IMR-90 (cell line): ENCODE results near the gene ADGRV1. TPM values are rescaled to one million over a fixed set of nuclear protein-coding genes. Genes with fewer than 3 reads are reported as not detected.

ENCODE experiments used
- ATAC-seq: fragments of 200-7000 bp; cut with Tn5 transposase; 2 replicates; pipeline ENCODE4 v1.9.1; 2020; ENCODE audit warnings: low read depth, mild to moderate bottlenecking, moderate library complexity
- BruUV-seq: library from RNA; stranded (reverse); fragments of 400-500 nt; replicated peaks from 2 replicates; lab custom pipeline; 2021; lab: Mats Ljungman, UMichigan
- CTCF ChIA-PET: fragments of 300-600 bp; formaldehyde crosslinking; extraction: SDS; loops from one replicate; lab custom pipeline; 2021; ENCODE audit warnings: antibody characterized with exemption; lab: Yijun Ruan, JAX
- POLR2A ChIA-PET: fragments of 300-600 bp; sonication (Branson Sonifier 250); formaldehyde crosslinking; loops from one replicate; lab custom pipeline; 2022; ENCODE audit warnings: antibody characterized with exemption; ENCODE audit not compliant: unreplicated experiment; lab: Charles Lee
- DNase-seq: peaks from one replicate; pipeline ENCODE4 v3.0.0; 2013
- H2AFZ ChIP-seq: replicated peaks from 2 replicates; pipeline ENCODE3; 2013; ENCODE audit warnings: low read length, mild to moderate bottlenecking; ENCODE audit not compliant: poor library complexity
- H2AK5ac ChIP-seq: 2 replicates; pipeline ENCODE4 v1.6.1; 2013; ENCODE audit warnings: low read depth, low read length, inconsistent platforms
- H2AK9ac ChIP-seq: replicated peaks from 2 replicates; pipeline ENCODE3; 2013; ENCODE audit warnings: mild to moderate bottlenecking, low read depth, low read length, moderate library complexity; ENCODE audit not compliant: poor library complexity
- H2BK120ac ChIP-seq: 2 replicates; pipeline ENCODE4 v1.6.1; 2013; ENCODE audit warnings: low read depth, low read length, inconsistent platforms
- H2BK15ac ChIP-seq: 3 replicates; pipeline ENCODE4 v1.6.1; 2013; ENCODE audit warnings: low read depth, low read length, inconsistent platforms
- H2BK20ac ChIP-seq: 2 replicates; pipeline ENCODE4 v1.6.1; 2013; ENCODE audit warnings: low read depth, mild to moderate bottlenecking, inconsistent platforms, low read length, moderate library complexity
- H2BK5ac ChIP-seq: 2 replicates; pipeline ENCODE4 v1.6.1; 2013; ENCODE audit warnings: mild to moderate bottlenecking, low read depth, low read length, inconsistent platforms; ENCODE audit not compliant: poor library complexity, severe bottlenecking
- H3K14ac ChIP-seq: replicated peaks from 2 replicates; pipeline ENCODE4 v1.6.1; 2013; ENCODE audit warnings: low read depth, low read length, inconsistent platforms
- H3K18ac ChIP-seq: 2 replicates; pipeline ENCODE4 v1.6.1; 2013; ENCODE audit warnings: low read depth, low read length, control low read depth
- H3K23ac ChIP-seq: 2 replicates; pipeline ENCODE4 v1.6.1; 2013; ENCODE audit warnings: low read depth, low read length, inconsistent platforms
- H3K27ac ChIP-seq: 2 replicates; pipeline ENCODE4 v1.5.1; 2013; ENCODE audit warnings: mild to moderate bottlenecking, control low read depth, low read length; ENCODE audit not compliant: insufficient read depth
- H3K27me3 ChIP-seq: 2 replicates; pipeline ENCODE4 v1.6.1; 2013; ENCODE audit warnings: low read length; ENCODE audit not compliant: control insufficient read depth, insufficient read depth
- H3K36me3 ChIP-seq: 2 replicates; pipeline ENCODE4 v1.6.1; 2013; ENCODE audit warnings: low read length, mixed read lengths; ENCODE audit not compliant: control insufficient read depth, insufficient read depth
- H3K4ac ChIP-seq: 2 replicates; pipeline ENCODE4 v1.6.1; 2013; ENCODE audit warnings: low read depth, low read length, inconsistent platforms
- H3K4me1 ChIP-seq: 2 replicates; pipeline ENCODE4 v1.6.1; 2013; ENCODE audit warnings: low read length, mixed read lengths; ENCODE audit not compliant: control insufficient read depth, insufficient read depth
- H3K4me2 ChIP-seq: 2 replicates; pipeline ENCODE4 v1.6.1; 2013; ENCODE audit warnings: low read depth, mild to moderate bottlenecking, control low read depth, low read length, moderate library complexity
- H3K4me3 ChIP-seq: 2 replicates; pipeline ENCODE4 v1.5.1; 2013; ENCODE audit warnings: low read depth, mild to moderate bottlenecking, control low read depth, low read length, moderate library complexity; ENCODE audit not compliant: insufficient read depth
- H3K56ac ChIP-seq: 2 replicates; pipeline ENCODE4 v1.6.1; 2013; ENCODE audit warnings: low read length, inconsistent platforms; ENCODE audit not compliant: insufficient read depth; ENCODE audit errors: extremely low read depth
- H3K79me1 ChIP-seq, 2 experiments: 2 replicates each; pipeline ENCODE4 v1.6.1; 2013; ENCODE audit warnings: low read length in 2 of 2, inconsistent platforms in 1 of 2, low read depth in 1 of 2
- H3K9ac ChIP-seq: 2 replicates; pipeline ENCODE4 v1.6.1; 2013; ENCODE audit warnings: low read depth, low read length, control low read depth
- H3K9me1 ChIP-seq: 2 replicates; pipeline ENCODE4 v1.6.1; 2013; ENCODE audit warnings: low read length, inconsistent platforms; ENCODE audit not compliant: insufficient read depth
- H3K9me3 ChIP-seq: 2 replicates; pipeline ENCODE4 v1.6.1; 2013; ENCODE audit warnings: low read length; ENCODE audit not compliant: control insufficient read depth, insufficient read depth
- H4K20me1 ChIP-seq: 2 replicates; pipeline ENCODE4 v1.6.1; 2013; ENCODE audit warnings: low read length, inconsistent platforms; ENCODE audit not compliant: insufficient read depth
- H4K5ac ChIP-seq: 2 replicates; pipeline ENCODE4 v1.6.1; 2013; ENCODE audit warnings: mild to moderate bottlenecking, low read depth, low read length, control low read depth
- H4K8ac ChIP-seq, 2 experiments: 2 replicates each; pipeline ENCODE4 v1.6.1; 2013; ENCODE audit warnings: low read depth in 2 of 2, low read length in 2 of 2, control low read depth in 1 of 2, inconsistent platforms in 1 of 2
- H4K91ac ChIP-seq: 2 replicates; pipeline ENCODE4 v1.6.1; 2013; ENCODE audit warnings: low read depth, low read length, inconsistent platforms; ENCODE audit not compliant: insufficient read depth
- BHLHE40 ChIP-seq: fragments of 150-350 bp; IDR thresholded peaks from 2 replicates; pipeline ENCODE4 v1.6.1; 2016; ENCODE audit warnings: mild to moderate bottlenecking, low read depth, low read length
- CEBPB ChIP-seq: IDR thresholded peaks from 2 replicates; pipeline ENCODE4 v1.6.1; 2012; ENCODE audit warnings: low read depth, low read length, improper control_type of control experiment
- CHD1 ChIP-seq: IDR thresholded peaks from 2 replicates; pipeline ENCODE4 v1.6.1; 2012; ENCODE audit warnings: low read depth, low read length, improper control_type of control experiment
- CTCF ChIP-seq: conservative IDR thresholded peaks from 2 replicates; pipeline ENCODE4 v1.5.1; 2012; ENCODE audit warnings: mild to moderate bottlenecking, low read depth, low read length, improper control_type of control experiment
- ELK1 ChIP-seq: fragments of 150-350 bp; IDR thresholded peaks from 2 replicates; pipeline ENCODE4 v1.6.1; 2016; ENCODE audit warnings: low read depth, mild to moderate bottlenecking, low read length, moderate library complexity, borderline replicate concordance
- FOS ChIP-seq: fragments of 150-350 bp; IDR thresholded peaks from 2 replicates; pipeline ENCODE4 v1.6.1; 2016; ENCODE audit warnings: low read depth, low read length
- MAFK ChIP-seq: IDR thresholded peaks from 2 replicates; pipeline ENCODE4 v1.6.1; 2012; ENCODE audit warnings: low read depth, low read length, improper control_type of control experiment
- MAZ ChIP-seq: IDR thresholded peaks from 2 replicates; pipeline ENCODE4 v1.6.1; 2012; ENCODE audit warnings: low read depth, mild to moderate bottlenecking, low read length, improper control_type of control experiment, moderate library complexity, borderline replicate concordance
- MXI1 ChIP-seq: IDR thresholded peaks from 2 replicates; pipeline ENCODE4 v1.6.1; 2012; ENCODE audit warnings: low read depth, mild to moderate bottlenecking, low read length, moderate library complexity, borderline replicate concordance
- NFE2L2 ChIP-seq: fragments of 150-350 bp; IDR thresholded peaks from 2 replicates; pipeline ENCODE4 v1.6.1; 2016; ENCODE audit warnings: low read depth, mild to moderate bottlenecking, low read length
- POLR2A ChIP-seq: IDR thresholded peaks from 2 replicates; pipeline ENCODE4 v1.6.1; 2012; ENCODE audit warnings: mild to moderate bottlenecking, low read depth, low read length
- RAD21 ChIP-seq: IDR thresholded peaks from 2 replicates; pipeline ENCODE4 v1.6.1; 2012; ENCODE audit warnings: low read length, improper control_type of control experiment
- RCOR1 ChIP-seq: IDR thresholded peaks from 2 replicates; pipeline ENCODE4 v1.6.1; 2012; ENCODE audit warnings: mild to moderate bottlenecking, low read length, improper control_type of control experiment; ENCODE audit not compliant: insufficient replicate concordance
- RFX5 ChIP-seq: IDR thresholded peaks from 2 replicates; pipeline ENCODE4 v1.8.0; 2012; ENCODE audit warnings: low read depth, mild to moderate bottlenecking, low read length, moderate library complexity
- SMC3 ChIP-seq: fragments of 150-350 bp; IDR thresholded peaks from 2 replicates; pipeline ENCODE4 v1.6.1; 2016; ENCODE audit warnings: low read depth, mild to moderate bottlenecking, antibody characterized with exemption, low read length, moderate library complexity
- USF2 ChIP-seq: fragments of 150-350 bp; IDR thresholded peaks from 2 replicates; pipeline ENCODE4 v1.6.1; 2017; ENCODE audit warnings: mild to moderate bottlenecking, antibody characterized with exemption, low read length, low read depth
- WGBS, 2 experiments: methylation state at CpG; one replicate each; pipeline versions ENCODE4 v1.1.5 to v1.1.7; 2013; ENCODE audit warnings: missing lambda C conversion rate in 2 of 2; ENCODE audit not compliant: insufficient read length in 1 of 2; ENCODE audit errors: extremely low coverage in 2 of 2; 5-methylcytosine and 5-hydroxymethylcytosine counted together
- dilution Hi-C: fragments of 300-500 bp; cut with HindIII; formaldehyde crosslinking; loops from one replicate; pipeline ENCODE4 v1.14.3; 2018; ENCODE audit warnings: low sequenced_read_pairs; ENCODE audit not compliant: unreplicated experiment
- in situ Hi-C: fragments of 300-500 bp; cut with MboI; formaldehyde crosslinking; loops from 3 replicates; pipeline ENCODE4 v1.14.3; 2019; ENCODE audit warnings: low sequenced_read_pairs, inconsistent platforms, mixed read lengths
- intact Hi-C: fragments of 100-400 bp; cut with micrococcal nuclease; formaldehyde crosslinking; loops from 2 replicates; pipeline ENCODE4 v1.10.0; 2022
- polyA plus RNA-seq, 3 experiments: library from polyadenylated mRNA; depleted of rRNA; stranded (reverse); fragments of >200 nt; gene quantifications; 2 replicates each; pipeline ENCODE4 v1.2.3, GENCODE V29; 2012; ENCODE audit warnings: low replicate concordance in 1 of 3
- total RNA-seq: library from RNA; depleted of rRNA; stranded (reverse); fragments of >200 nt; gene quantifications from 2 replicates; pipeline ENCODE4 v1.2.3, GENCODE V29; 2012

Gene ADGRV1
- total and polyA plus RNA-seq, 2 of the 4 experiments (the other 2 are of a cell fraction) = under 0.01 TPM; not detected in 1

GRCh38 chr5:90981177-90981576, 422.6 kb downstream of the ADGRV1 start:
- Histone ChIP-seq H3K27me3 (no peaks in the 10 kb centered on the region; the same call in 1 of the 2 replicates), H2BK20ac (no peak overlapping the region), H3K4me2 (no peak overlapping the region), H3K4ac (no peak overlapping the region), H3K4me3 (no peak overlapping the region), H2BK120ac (no peak overlapping the region), H3K27ac (no peak overlapping the region), H3K56ac (no peak overlapping the region), H3K9ac (no peak overlapping the region), H4K20me1 (no peaks in the 10 kb centered on the region), H4K5ac (no peak overlapping the region), H3K36me3 (no peaks in the 10 kb centered on the region), H2BK5ac (no peak overlapping the region), H2AFZ (peak overlapping the region; percentile 14), H2AK5ac (no peak overlapping the region; the same call in 1 of the 2 replicates), H3K23ac (no peak overlapping the region), H4K91ac (no peak overlapping the region), H2AK9ac (no peak overlapping the region), H2BK15ac (no peak overlapping the region; the same call in 2 of the 3 replicates), H3K9me3 (no peaks in the 10 kb centered on the region), H4K8ac (no peak overlapping the region), H3K14ac (no peak overlapping the region), H3K9me1 (peaks cover 3% of the 10 kb centered on the region; the same call in 1 of the 2 replicates), H3K4me1 (peaks cover 4% of the 10 kb centered on the region), H3K18ac (no peak overlapping the region), H3K79me1 (no peaks in the 10 kb centered on the region)
- ATAC-seq (no peak), DNase-seq (no peak)
- intact Hi-C loops = no loop called here
- dilution Hi-C loops = no loop called here
- in situ Hi-C loops = no loop called here
- CTCF ChIA-PET = no interaction called here
- POLR2A ChIA-PET = no interaction called here
- no CpG with 5 or more reads among the region's 5 CpGs for WGBS, 2 experiments
- BruUV-seq = no TSS peak
- TF ChIP-seq CEBPB = no peak
- no peak for TF ChIP-seq CHD1
- TF ChIP-seq RFX5 = no peak
- no peak for TF ChIP-seq MAZ
- no peak for TF ChIP-seq CTCF
- no peak for TF ChIP-seq FOS
- TF ChIP-seq ELK1 = no peak
- no peak for TF ChIP-seq BHLHE40
- no peak for TF ChIP-seq USF2
- no peak for TF ChIP-seq POLR2A
- no peak for TF ChIP-seq MXI1
- no peak for TF ChIP-seq MAFK
- TF ChIP-seq NFE2L2 = no peak
- no peak for TF ChIP-seq RCOR1
- no peak for TF ChIP-seq RAD21
- no peak for TF ChIP-seq SMC3
